Fibroblast of lung (primary cell): ENCODE data around the gene URAD. TPM values are rescaled to one million over a fixed set of nuclear protein-coding genes. Genes with fewer than 3 reads are reported as not detected.

Source experiments
- DNase-seq, 2 donors: peaks; one replicate each; pipeline versions ENCODE4 v3.0.0 to v3.0.0-alpha.2; 2010; ENCODE audit warnings: low read depth in 2 of 2
- H2AFZ ChIP-seq: 2 replicates; pipeline ENCODE4 v1.5.1; 2012; ENCODE audit warnings: low read length, control low read depth, inconsistent platforms
- H3K27ac ChIP-seq: 2 replicates; pipeline ENCODE4 v1.5.1; 2011; ENCODE audit warnings: low read length, control low read depth; ENCODE audit not compliant: insufficient read depth
- H3K27me3 ChIP-seq: 2 replicates; pipeline ENCODE4 v1.5.1; 2011; ENCODE audit warnings: mild to moderate bottlenecking, low read length; ENCODE audit not compliant: control insufficient read depth, insufficient read depth
- H3K36me3 ChIP-seq: 2 replicates; pipeline ENCODE4 v1.5.1; 2011; ENCODE audit warnings: low read length; ENCODE audit not compliant: control insufficient read depth, insufficient read depth
- H3K4me1 ChIP-seq: 2 replicates; pipeline ENCODE4 v1.5.1; 2011; ENCODE audit warnings: low read length; ENCODE audit not compliant: control insufficient read depth, insufficient read depth; ENCODE audit errors: extremely low read depth
- H3K4me2 ChIP-seq: 2 replicates; pipeline ENCODE4 v1.5.1; 2011; ENCODE audit warnings: low read length, control low read depth; ENCODE audit not compliant: insufficient read depth; ENCODE audit errors: extremely low read depth
- H3K4me3 ChIP-seq, 4 experiments: fragments of 200-600 bp in 1 of 4; sonication (generic) in 1 of 4; replicated peaks in 1 of 4; 2 replicates each; pipeline ENCODE4 v1.5.1; 2011 to 2016; ENCODE audit warnings: low read length in 4 of 4, low read depth in 3 of 4, mild to moderate bottlenecking in 3 of 4, control low read depth in 2 of 4, inconsistent platforms in 1 of 4, mixed read lengths in 1 of 4; ENCODE audit not compliant: insufficient read depth in 1 of 4; ENCODE audit errors: control extremely low read depth in 1 of 4
- H3K79me2 ChIP-seq: 2 replicates; pipeline ENCODE4 v1.5.1; 2012; ENCODE audit warnings: mild to moderate bottlenecking, low read length, inconsistent platforms; ENCODE audit not compliant: control insufficient read depth, insufficient read depth
- H3K9ac ChIP-seq: 2 replicates; pipeline ENCODE4 v1.5.1; 2011; ENCODE audit warnings: mild to moderate bottlenecking, low read length, control low read depth; ENCODE audit not compliant: insufficient read depth
- H3K9me3 ChIP-seq: 2 replicates; pipeline ENCODE4 v1.5.1; 2012; ENCODE audit warnings: low read depth, low read length; ENCODE audit not compliant: control insufficient read depth, insufficient read depth
- H4K20me1 ChIP-seq: 2 replicates; pipeline ENCODE4 v1.5.1; 2011; ENCODE audit warnings: low read length; ENCODE audit not compliant: control insufficient read depth, insufficient read depth; ENCODE audit errors: extremely low read depth
- CTCF ChIP-seq, 2 donors: IDR thresholded peaks in 1 of 2; conservative IDR thresholded peaks in 1 of 2; 1 replicate in 1 of 2; 2 replicates in 1 of 2; pipeline ENCODE4 v1.5.1; 2011 to 2012; ENCODE audit warnings: low read length in 2 of 2, control low read depth in 1 of 2, inconsistent platforms in 1 of 2, low read depth in 1 of 2, mild to moderate bottlenecking in 1 of 2
- EZH2 ChIP-seq: IDR thresholded peaks from 2 replicates; pipeline ENCODE4 v1.5.1; 2012; ENCODE audit warnings: low read length, control low read depth, mild to moderate bottlenecking; ENCODE audit errors: missing control alignments
- polyA plus RNA-seq, 2 donors: library from polyadenylated mRNA; depleted of rRNA in 1 of 2; stranded (reverse) in 1 of 2; unstranded in 1 of 2; fragments of >200 nt; gene quantifications; 2 replicates each; pipeline ENCODE4 v1.2.1, GENCODE V29; 2011 to 2012; ENCODE audit warnings: missing spikeins in 1 of 2
- total RNA-seq: library from RNA; depleted of rRNA; stranded (reverse); fragments of >200 nt; gene quantifications from 2 replicates; pipeline ENCODE4 v1.2.1, GENCODE V29; 2014

The URAD gene
- total and polyA plus RNA-seq, 2 donors (not counting 1 experiment from before 2014, with no cell fraction given), result not detected

- Histone ChIP-seq H3K4me1 (no peaks in the 10 kb centered on the region), H3K9me3 (no peaks in the 10 kb centered on the region), H3K9ac (no peak overlapping the region), H3K36me3 (no peaks in the 10 kb centered on the region), H4K20me1 (no peaks in the 10 kb centered on the region), H3K4me2 (no peak overlapping the region), H3K27ac (no peak overlapping the region), H3K27me3 (no peaks in the 10 kb centered on the region), H3K4me3 (no peak overlapping the region), H3K79me2 (no peaks in the 10 kb centered on the region), H2AFZ (no peak overlapping the region)
- DNase-seq, result no peak
- TF ChIP-seq CTCF (conservative IDR thresholded peaks at IDR 0.05 in 1 of 2, IDR thresholded peaks at IDR 0.05 in 1 of 2; ENCODE audit: low read depth in 1 of 2, low read length in 2 of 2) (no peak), EZH2 (no peak)
Observed at GRCh38 chr13:28001837-28002473, 13.5 kb upstream of the URAD start.

- Histone ChIP-seq H3K9me3 (no peaks in the 10 kb centered on the region), H3K9ac (no peak overlapping the region), H3K4me1 (no peaks in the 10 kb centered on the region), H3K4me2 (no peak overlapping the region), H3K27me3 (no peaks in the 10 kb centered on the region), H3K79me2 (no peaks in the 10 kb centered on the region), H3K4me3 (no peak overlapping the region), H3K27ac (no peak overlapping the region), H3K36me3 (no peaks in the 10 kb centered on the region), H2AFZ (no peak overlapping the region), H4K20me1 (no peaks in the 10 kb centered on the region)
- DNase-seq, result no peak
- no peak for TF ChIP-seq EZH2
- TF ChIP-seq CTCF (conservative IDR thresholded peaks at IDR 0.05 in 1 of 2, IDR thresholded peaks at IDR 0.05 in 1 of 2; ENCODE audit: low read depth in 1 of 2, low read length in 2 of 2), result no peak
Observed at GRCh38 chr13:28001049-28001448, 12.6 kb upstream of the URAD start.

- H4K20me1 ChIP-seq, result no peaks in the 10 kb centered on the region
- no peaks in the 10 kb centered on the region for H3K4me1 ChIP-seq
- no peak for DNase-seq
- H2AFZ ChIP-seq, result no peak overlapping the region
- no peaks in the 10 kb centered on the region for H3K79me2 ChIP-seq
- no peak overlapping the region for H3K27ac ChIP-seq
- H3K4me3 ChIP-seq, result no peak overlapping the region
- H3K27me3 ChIP-seq, result no peaks in the 10 kb centered on the region
- H3K9me3 ChIP-seq, result no peaks in the 10 kb centered on the region
- H3K9ac ChIP-seq, result no peak overlapping the region
- no peak overlapping the region for H3K4me2 ChIP-seq
- no peaks in the 10 kb centered on the region for H3K36me3 ChIP-seq
- TF ChIP-seq CTCF (conservative IDR thresholded peaks at IDR 0.05 in 1 of 2, IDR thresholded peaks at IDR 0.05 in 1 of 2; ENCODE audit: low read depth in 1 of 2, low read length in 2 of 2) (no peak), EZH2 (no peak)
Observed at GRCh38 chr13:28000567-28000966, 12.1 kb upstream of the URAD start.
